M059J (cell line): ENCODE data around the gene CLIC4. TPM values are rescaled to one million over a fixed set of nuclear protein-coding genes. Genes with fewer than 3 reads are reported as not detected.
A peak's percentile ranks its signal among the peaks of the same experiment; 100 is the strongest.
"Not testable (repeated sequence)": the region's sequence is repeated elsewhere in the genome, so short reads cannot be mapped to it uniquely, and the experiment has no call there.

Source experiments
- DNase-seq: peaks from one replicate; pipeline ENCODE4 v3.0.0-alpha.2; 2012; ENCODE audit warnings: low read depth
- total RNA-seq: library from RNA; depleted of rRNA; stranded (reverse); fragments of >200 nt; shearing (Covaris generic); gene quantifications from 2 replicates; pipeline ENCODE4 v1.2.3, GENCODE V29; 2014

Gene CLIC4
- total RNA-seq, 1 experiment from 2014 or later = 621 TPM

DNA sequence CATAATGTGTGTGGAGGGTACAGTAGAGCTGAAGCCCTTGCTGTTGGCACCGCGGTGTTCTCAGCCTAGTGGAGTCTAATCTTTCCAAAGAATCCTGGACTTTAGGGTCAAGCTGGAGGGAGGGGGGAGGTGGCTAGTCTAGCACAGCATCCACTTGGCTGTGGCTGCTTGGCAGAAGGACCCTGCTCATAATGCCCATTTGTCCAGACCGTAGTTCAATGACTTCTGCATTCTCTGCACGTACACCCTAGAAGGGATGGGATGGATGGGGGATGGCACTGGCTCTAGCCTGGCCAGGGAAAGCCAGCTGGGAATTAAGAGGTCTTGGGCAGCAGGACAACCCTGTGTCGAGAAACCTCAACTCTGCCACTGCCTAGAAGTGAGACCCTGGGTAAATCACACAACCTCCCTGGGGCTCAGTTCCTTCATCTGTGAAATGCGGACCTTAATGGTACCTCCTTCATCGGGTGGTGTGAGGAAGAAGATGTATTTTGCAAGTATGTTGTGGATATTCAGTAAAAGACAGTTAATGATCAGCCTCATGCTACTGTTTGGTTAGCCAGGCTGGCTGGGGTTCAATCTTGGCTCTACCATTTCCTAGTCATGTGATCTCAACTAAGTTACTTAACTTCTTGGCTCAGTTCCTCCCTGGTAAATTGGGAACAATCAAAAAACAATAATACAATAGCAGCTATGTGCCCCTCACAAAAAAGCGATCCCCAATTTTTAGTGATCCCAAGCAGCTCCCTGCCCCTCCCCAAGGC, 27.2 kb upstream of the CLIC4 start:
- no peak for DNase-seq

DNA sequence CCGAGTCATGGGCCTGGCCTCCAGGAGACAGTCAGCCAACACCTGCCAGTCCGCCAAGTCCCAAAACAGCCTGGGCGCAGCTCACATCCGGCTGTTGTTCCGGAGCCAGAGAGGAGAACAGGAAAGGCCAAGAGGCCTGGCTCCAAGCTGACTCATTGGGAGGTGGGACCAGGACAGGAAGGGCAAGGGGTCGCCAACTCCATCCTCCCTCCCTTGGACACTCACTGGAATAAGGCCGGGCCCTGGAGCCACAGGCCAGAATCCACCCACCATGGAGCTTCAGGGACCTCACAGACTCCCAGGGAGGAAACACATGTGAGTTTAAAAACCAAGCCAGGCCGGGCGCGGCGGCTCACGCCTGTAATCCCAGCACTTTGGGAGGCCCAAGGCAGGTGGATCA, 25.1 kb upstream of the CLIC4 start:
- DNase-seq = peak; percentile 98

DNA sequence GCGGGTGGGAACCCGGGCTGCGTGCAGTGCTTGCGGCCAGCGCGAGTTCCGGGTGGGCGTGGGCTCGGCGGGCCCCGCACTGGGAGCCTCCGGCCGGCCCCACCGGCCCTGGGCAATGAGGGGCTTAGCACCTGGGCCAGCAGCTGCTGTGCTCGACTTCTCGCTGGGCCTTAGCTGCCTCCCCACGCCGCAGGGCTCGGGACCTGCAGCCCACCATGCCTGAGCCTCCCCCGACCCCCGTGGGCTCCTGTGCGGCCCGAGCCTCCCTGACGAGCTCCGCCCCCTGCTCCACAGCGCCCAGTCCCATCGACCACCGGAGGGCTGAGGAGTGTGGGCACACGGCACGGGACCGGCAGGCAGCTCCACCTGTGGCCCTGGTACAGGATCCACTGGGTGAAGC, 23.7 kb upstream of the CLIC4 start:
- DNase-seq = no peak

DNA sequence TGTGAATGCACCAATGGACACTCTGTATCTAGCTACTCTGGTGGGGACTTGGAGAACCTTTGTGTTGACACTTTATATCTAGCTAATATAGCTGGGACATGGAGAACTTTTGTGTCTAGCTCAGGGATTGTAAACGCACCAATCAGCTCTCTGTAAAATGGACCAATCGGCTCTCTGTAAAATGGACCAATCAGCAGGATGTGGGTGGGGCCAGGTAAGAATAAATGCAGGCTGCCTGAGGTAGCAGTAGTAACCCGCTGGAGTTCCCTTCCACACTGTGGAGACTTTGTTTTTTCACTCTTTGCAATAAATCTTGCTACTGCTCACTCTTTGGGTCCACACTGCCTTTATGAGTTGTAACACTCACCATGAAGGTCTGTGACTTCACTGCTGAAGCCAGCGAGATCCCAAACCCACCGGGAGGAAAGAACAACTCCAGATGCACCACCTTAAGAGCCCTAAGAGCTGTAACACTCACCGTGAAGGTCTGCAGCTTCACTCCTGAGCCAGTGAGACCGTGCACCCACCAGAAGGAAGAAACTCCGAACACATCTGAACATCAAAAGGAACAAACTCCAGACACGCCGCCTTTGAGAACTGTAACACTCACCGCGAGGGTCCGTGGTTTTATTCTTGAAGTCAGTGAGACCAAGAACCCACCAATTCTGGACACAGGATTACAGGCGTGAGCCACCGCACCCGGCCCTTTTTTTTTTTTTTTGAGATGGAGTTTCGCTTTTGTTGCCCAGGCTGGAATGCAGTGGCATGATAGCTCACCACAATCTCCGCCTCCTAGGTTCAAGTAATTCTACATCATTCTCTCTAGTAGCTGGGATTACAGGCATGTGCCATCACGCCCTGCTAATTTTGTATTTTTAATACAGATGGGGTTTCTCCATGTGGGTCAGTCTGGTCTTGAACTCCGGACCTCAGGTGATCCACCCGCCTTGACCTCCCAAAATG, 22.9 kb upstream of the CLIC4 start:
- peak; percentile 75 for DNase-seq

DNA sequence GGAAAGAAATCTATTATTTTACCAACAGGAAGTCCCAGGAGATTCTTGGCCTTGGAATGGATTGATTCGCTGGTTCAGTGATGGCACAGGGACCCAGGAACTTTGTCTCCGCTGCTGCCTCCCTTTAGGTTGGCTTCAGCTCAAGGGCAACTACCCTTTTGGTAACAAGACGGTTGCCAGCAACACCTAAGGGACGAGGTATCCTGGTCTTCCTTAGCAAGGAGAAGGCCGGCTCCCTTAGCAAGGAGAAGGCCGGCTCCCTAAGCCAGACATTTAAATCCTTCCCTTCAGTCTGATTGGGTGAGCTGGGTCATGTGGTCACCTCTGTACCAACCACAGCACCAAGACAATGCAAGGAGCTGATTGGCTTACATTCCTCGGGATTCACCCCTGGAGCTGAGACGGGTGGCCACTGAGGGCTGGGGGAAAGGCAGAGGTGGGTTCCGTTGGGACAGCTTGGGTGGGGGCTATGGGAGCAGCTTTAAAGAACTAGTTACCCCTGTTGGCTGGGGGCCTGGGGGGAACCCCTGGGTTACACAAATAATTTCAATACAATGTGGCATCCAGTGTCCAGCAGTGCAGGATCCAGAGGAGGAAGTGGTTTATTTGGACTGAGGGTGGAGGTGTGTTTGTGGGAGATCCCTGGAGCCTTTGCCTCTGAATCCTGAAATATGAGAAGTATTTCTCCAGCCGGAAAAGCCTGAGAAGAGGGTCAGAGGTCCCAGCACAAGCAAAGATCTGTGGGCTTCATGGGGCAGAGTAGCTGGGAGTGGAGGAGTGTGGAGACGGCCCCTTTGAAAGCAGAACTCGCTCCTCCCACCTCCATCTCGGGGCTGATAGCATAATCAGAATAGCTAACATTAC, 20.7 kb upstream of the CLIC4 start:
- DNase-seq = peak; percentile 95

DNA sequence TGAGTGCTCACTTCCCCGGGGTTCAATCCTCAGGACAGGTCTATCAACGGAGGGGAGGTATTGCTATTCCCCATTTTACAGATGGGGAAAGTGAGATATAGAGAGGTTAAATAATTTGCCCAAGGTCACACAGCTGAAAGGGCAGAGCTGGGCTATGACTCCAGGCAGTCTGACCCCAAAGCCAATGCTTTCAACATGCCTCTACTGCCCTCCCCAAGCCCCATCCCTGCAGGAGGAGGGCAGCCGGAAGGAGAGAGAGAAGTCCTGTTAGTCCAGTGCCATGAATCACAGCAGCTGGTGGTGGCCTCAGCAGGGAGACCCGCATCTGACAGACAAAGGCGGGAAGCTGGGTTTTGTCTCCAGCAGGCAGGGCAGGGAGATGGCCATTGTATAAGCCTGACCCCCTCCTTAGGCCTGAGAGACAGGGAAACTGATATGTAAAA, 20.0 kb upstream of the CLIC4 start:
- peak; percentile 84 for DNase-seq

DNA sequence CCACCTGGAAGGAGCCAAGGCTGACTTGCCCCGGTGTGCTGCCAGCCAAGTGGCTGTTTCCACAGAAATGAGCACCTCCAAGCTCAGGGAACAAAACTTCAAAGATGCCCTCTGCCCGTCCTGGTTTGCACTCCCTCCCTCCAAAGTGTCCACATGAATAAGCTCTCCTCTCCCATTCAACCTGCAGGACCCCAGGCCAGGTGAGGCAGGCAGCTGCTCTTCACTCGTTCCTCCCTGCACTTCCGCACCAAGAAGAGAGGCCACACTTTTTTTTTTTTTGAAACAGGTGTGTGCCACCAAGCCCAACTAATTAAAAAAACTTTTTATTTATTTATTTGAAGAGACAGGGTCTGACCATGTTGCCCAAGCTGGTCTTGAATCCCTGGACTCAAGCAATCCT, 18.5 kb upstream of the CLIC4 start:
- no peak for DNase-seq

DNA sequence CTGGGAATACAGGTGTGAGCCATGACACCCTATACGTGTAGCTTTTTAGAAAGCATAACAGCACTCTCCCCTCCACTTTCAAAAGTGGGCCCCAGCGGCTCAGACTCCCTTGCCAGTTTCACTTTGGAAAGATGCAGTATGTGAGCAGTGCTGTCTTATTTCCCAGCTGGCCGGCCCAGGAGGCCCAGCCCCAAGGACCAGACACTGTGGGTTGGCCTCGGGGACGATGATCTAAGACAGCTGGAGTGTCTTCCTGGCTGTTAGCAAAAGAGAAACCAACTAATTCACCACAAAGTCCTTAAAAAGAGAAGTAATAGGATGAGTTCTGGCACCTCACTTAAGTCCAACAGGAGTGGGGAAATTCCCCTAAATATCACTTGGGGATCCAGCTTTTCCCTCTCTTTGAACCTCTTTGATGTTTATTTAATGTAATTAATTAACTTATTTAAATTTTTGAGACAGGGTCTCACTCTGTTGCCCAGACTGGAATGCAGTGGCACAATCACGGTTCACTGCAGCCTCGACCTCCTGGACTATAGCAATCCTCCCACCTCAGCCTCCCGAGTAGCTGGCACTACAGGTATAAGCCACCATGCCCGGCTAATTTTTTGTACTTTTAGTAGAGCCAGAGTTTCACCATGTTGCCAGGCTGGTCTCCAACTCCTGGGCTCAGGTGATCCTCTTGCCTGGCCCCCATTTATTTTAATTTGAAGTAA, 17.6 kb upstream of the CLIC4 start:
- DNase-seq = peak; percentile 95

DNA sequence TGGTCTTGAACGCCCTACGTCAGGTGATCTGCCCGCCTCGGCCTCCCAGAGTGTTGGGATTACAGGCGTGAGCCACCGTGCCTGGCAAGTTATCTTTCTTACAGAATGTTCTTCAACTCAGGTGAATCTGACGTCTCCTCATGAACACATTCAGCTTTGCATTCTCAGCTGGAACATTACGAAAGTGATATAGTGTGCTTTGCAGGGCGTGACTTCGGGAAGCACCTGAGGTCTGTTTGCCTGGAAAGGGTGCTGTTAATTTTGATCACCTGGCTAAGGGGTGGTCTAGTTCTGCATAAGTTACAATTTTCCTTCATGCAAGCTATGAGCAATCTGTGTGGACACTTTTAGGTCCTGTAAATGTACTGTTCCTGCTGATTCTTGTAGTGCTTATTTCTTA, 16.3 kb upstream of the CLIC4 start:
- DNase-seq = no peak

DNA sequence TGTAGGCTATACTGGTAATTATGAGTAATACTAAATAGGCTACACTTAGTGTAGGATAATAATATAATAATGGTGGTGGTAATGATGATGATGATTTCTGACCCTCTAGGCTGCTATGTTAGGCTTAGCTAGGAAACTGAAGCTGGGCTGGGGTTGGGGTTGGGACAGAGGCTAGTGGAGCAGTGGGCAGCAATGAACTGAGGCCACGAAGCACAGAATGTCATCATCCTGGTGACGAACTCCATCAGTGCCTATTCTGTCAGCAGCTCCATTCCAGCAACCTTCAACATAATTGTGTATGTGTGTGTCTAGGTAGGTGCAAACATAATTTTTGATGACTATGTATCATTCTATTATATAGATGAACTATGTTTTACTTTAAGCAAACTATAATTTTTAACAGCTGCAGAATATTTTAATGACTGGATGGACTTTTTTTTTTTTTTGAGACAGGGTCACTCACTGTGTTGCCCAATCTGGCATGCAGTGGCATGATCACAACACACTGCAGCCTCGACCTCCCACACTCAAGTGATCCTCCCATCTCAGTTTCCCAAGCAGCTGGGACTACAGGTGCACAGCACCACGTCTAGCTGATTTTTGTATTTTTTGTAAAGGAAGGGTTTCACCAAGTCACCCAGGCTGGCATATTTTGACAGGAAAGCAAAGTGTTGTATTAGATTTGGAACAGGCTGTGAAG, 12.9 kb upstream of the CLIC4 start:
- DNase-seq = no peak

DNA sequence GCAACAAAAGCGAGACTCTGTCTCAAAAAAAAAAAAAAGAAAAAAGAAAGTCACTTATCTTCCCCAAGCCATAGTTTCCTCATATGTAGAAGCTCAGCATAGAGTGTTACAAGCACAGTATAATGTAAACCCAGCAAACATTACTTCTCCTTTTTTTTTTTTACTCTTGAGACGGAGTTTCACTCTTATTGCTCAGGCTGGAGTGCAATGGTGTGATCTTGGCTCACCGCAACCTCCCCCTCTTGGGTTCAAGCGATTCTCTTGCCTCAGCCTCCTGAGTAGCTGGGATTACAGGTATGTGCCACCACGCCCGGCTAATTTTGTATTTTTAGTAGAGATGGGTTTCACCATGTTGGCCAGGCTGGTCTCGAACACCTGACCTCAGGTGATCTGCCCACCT, 11.9 kb upstream of the CLIC4 start:
- not testable (repeated sequence) for DNase-seq

DNA sequence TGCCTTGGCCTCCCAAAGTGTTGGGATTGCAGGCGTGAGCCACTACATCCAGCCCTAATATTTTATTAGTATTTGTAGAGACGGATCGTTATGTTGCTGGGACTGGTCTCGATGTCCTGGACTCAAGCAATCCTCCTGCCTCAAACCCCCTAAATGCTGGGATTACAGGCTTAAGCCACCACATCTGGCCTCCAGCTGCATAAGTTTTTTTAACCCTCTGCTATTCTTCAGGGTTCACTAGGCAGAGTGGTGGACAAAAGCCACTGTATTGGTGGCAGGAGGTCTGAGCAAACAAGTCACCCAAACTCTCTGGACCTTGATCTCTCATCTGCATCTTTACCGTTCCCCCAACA, 10.1 kb upstream of the CLIC4 start:
- no peak for DNase-seq

DNA sequence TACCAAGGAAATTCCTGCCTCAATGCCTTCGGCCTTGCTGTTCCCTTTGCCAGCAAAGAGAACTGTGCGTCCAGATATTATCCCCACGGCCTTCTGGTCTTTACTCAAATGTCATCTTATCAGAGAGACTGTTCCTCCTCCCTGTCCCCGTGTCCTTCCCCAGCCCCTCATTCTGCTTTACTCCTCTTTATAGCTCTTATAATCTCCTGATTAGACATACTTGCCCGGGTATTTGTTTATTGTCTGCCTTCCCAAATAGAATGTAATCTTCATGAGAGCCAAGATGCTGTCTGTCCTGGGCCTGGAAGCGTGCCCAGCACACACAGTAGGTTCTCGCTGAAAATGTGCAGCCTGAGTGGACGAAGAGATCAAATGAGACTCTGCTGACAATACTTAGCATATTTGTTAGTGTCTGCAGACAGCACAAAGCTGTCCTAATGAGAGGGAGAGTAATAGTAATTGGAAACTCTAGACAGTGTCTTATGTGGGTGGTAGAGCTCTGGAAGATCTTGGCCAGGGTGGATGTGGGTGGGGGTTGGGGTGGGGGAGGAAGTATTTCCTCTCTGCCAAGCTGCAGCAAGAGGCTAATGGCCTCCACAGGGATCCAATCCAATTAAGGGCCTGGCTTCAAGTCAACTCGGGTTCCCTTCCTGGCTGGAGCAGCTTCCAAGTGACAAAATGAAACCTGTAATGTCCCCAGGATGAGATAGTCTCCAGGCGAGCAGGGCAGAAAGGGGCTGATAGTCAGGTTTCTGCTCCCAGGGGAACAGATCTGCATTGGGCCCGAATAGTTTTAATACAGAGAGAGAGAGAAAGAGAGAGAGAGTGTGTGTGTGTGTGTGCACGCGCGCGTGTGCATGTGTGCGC, 9.5 kb upstream of the CLIC4 start:
- peak; percentile 54 for DNase-seq

DNA sequence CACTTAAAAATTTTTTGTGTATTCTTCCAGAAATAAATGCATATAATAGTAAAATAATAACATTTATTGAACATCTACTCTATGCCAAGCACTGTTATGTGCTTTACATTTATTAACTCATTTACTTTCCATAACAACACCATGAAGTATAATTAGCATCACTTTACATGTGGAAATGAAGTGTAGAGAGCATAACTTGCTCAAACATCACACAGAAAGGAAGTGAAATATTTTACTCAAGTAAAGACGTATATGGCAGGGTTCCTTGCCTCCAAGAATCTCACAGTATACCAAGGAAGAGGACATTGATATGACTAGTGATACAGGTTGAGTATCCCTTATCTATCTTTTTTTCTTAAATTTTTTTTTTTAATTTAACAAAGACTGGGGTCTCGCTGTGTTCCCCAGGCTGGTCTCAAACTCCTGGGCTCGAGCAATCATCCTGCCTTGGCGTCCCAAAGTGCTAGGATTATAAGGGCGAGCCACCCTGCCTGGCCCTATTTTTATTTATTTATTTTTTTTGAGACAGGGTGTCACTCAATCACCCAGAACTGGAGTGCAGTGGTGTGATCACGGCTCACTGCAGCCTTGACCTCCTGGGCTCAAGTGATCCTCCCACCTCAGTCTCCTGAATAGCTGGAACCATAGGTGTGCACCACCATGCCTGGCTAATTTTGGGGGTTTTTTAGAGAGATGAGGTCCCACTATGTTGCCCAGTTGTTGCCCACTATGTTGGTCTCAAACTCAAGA, 7.7 kb upstream of the CLIC4 start:
- no peak for DNase-seq

DNA sequence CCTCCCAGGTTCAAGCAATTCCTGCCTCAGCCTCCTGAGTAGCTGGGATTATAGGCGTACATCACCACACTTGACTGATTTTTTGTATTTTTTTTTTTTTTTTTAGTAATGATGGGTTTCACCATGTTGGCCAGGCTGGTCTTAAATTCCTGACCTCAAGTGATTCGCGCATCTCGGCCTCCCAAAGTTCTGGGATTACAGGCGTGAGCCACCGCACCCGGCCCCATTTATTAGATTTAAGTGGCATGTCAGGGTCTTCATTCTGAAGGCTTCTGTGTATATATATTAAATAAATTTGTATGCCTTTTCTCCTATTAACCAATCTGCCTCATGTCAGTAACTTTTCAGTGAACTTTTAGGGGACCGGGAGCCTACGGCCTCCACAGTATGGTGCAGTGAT, 6.0 kb upstream of the CLIC4 start:
- no peak for DNase-seq

DNA sequence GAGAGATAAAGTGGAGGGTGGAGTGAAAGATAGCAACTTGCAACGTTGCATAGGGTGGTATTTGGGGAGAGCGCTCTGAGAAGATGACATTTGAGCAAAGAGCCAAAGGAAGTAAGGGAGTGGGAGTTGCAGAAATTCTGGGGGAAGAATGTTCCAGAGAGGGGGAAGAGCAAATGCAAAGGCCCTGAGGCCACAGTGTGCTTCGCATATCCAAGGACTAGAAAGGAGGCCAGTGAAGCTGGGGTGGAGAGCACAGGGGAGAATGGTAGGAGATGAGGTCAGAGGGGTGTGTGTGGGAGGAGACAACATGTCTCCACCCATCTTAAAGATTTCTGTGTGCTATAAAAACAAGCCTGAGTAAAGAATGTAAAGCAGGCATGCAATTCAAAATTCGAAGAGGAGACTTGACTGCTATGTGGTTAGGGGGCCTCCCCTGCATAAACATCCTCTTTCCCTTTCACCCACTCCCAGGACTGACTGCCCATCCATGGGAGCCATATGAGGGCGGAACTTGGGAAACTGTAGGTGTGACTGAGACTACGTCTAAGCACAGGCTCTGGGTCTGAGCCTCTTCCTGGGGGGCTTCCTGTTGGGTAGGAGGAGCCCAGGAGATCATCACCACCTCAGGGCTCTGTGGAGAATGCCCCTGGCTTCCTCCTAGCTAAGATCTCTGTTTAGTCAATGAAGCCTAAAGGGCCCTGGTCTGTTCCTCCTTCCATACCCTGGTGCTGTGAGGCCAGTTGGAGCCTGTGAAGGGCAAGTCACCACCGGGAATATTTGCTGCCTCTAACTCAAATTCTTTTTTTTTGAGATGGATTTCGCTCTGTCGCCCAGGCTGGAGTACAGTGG, 2.9 kb upstream of the CLIC4 start:
- peak; percentile 57 for DNase-seq

DNA sequence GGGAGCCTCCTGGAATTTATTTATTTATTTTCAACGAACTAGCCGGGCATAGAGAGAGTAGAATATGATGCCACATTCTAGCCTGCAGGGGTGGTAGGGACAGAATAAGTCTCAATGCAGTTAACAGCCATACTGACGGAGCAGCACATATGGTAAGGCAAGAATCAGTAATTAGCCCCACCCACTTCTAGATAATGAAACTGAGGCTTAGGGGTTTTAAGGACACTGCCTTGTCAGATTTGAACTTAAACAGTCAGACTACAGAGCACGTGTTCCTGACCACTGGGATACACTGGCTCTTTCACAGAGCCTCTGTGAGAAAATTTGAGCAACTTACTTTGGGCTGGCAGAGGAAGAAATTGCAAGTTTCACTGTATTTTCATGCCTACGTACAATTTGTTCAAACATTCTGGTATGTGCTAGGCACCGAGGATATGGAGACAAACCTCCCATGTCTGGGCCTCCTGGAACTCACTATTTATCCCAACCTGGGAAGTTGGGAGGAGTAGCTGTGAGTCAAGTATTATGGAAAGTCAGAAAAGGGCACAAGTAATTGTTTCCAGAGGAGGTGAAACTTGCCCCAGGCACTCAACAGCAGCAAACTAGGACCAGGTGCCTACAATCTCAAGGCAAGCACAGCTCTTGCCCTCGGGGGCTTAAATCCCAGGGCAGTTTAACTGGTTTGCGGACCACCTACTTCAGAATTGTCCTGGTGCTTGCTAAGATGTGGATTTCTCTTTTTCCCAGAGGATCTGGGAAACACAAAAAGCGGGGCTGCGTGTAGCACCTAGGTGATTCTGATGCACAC, 1.6 kb upstream of the CLIC4 start:
- DNase-seq = peak; percentile 86
